Neutrophil (primary cell): ENCODE results near the gene UBALD1.
"Not testable (repeated sequence)": the region's sequence is repeated elsewhere in the genome, so short reads cannot be mapped to it uniquely, and the experiment has no call there.

Source experiments
- H3K27ac ChIP-seq: fragments of 200-600 bp; sonication (generic); 2 replicates; pipeline ENCODE4 v1.5.1; 2016; ENCODE audit warnings: mild to moderate bottlenecking, moderate library complexity
- H3K27me3 ChIP-seq: fragments of 200-600 bp; sonication (generic); 2 replicates; pipeline ENCODE4 v1.6.0; 2016; ENCODE audit warnings: mild to moderate bottlenecking
- H3K36me3 ChIP-seq: fragments of 200-600 bp; sonication (generic); 2 replicates; pipeline ENCODE4 v1.5.1; 2017
- H3K4me1 ChIP-seq, 2 experiments: fragments of 200-600 bp in 1 of 2; sonication (generic) in 1 of 2; 1 replicate in 1 of 2; 2 replicates in 1 of 2; pipeline versions ENCODE4 v1.5.1 to v1.6.1; 2013 to 2016; ENCODE audit warnings: low read depth in 1 of 2, low read length in 1 of 2, mild to moderate bottlenecking in 1 of 2, moderate library complexity in 1 of 2; ENCODE audit not compliant: control insufficient read depth in 1 of 2, insufficient read depth in 1 of 2
- H3K4me3 ChIP-seq, 2 experiments: fragments of 200-600 bp in 1 of 2; sonication (generic) in 1 of 2; 1 replicate in 1 of 2; 2 replicates in 1 of 2; pipeline ENCODE4 v1.5.1; 2013 to 2016; ENCODE audit warnings: low read depth in 1 of 2, low read length in 1 of 2, mild to moderate bottlenecking in 1 of 2, moderate library complexity in 1 of 2
- H3K9me3 ChIP-seq: fragments of 200-600 bp; sonication (generic); 2 replicates; pipeline ENCODE4 v1.5.1; 2016
- TF ChIP-seq, protein P1 (sequence below): fragments of 200-600 bp; sonication (generic); IDR thresholded peaks from 2 replicates; pipeline ENCODE4 v1.5.1; 2016; ENCODE audit warnings: antibody characterized with exemption

UBALD1 gene

GRCh38 chr16:4576008-4576407 lies 38.7 kb downstream of the UBALD1 start:
- no peaks in the 10 kb centered on the region for H3K36me3 ChIP-seq
- no peaks in the 10 kb centered on the region for H3K27me3 ChIP-seq
- no peak overlapping the region for H3K4me3 ChIP-seq
- H3K9me3 ChIP-seq = no peaks in the 10 kb centered on the region
- H3K4me1 ChIP-seq = peaks cover 0 to 8% of the 10 kb centered on the region in 2 experiments
- TF ChIP-seq, protein P1, sequence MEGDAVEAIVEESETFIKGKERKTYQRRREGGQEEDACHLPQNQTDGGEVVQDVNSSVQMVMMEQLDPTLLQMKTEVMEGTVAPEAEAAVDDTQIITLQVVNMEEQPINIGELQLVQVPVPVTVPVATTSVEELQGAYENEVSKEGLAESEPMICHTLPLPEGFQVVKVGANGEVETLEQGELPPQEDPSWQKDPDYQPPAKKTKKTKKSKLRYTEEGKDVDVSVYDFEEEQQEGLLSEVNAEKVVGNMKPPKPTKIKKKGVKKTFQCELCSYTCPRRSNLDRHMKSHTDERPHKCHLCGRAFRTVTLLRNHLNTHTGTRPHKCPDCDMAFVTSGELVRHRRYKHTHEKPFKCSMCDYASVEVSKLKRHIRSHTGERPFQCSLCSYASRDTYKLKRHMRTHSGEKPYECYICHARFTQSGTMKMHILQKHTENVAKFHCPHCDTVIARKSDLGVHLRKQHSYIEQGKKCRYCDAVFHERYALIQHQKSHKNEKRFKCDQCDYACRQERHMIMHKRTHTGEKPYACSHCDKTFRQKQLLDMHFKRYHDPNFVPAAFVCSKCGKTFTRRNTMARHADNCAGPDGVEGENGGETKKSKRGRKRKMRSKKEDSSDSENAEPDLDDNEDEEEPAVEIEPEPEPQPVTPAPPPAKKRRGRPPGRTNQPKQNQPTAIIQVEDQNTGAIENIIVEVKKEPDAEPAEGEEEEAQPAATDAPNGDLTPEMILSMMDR = no peak
- no peak overlapping the region for H3K27ac ChIP-seq

- H3K9me3 ChIP-seq = no peaks in the 10 kb centered on the region
- no peak overlapping the region for H3K4me3 ChIP-seq
- H3K27me3 ChIP-seq = no peaks in the 10 kb centered on the region
- H3K27ac ChIP-seq = no peak overlapping the region
- TF ChIP-seq, protein P1 = no peak
- no peaks in the 10 kb centered on the region for H3K36me3 ChIP-seq
- peaks cover 0 to 8% of the 10 kb centered on the region in 2 experiments for H3K4me1 ChIP-seq
Observed at GRCh38 chr16:4574919-4575705, 39.6 kb downstream of the UBALD1 start.

DNA sequence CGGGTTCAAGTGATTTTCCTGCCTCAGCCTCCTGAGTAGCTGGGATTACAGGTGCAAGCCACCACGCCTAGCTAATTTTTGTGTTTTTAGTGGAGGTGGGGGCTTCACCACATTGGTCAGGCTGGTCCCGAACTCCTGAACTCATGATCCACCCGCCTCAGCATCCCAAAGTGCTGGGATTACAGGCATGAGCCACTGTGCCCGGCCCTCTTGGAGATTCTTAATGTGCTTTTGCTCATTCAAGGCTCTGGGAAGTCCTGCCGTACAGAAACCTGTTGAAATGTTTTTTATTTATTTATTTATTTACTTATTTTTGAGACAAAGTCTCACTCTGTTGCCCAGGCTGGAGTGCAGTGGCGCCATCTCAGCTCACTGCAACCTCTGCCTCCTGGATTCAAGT lies 40.8 kb downstream of the UBALD1 start:
- H3K4me3 ChIP-seq, H3K36me3 ChIP-seq, H3K9me3 ChIP-seq, H3K4me1 ChIP-seq, H3K27ac ChIP-seq, H3K27me3 ChIP-seq: not testable (repeated sequence)

DNA sequence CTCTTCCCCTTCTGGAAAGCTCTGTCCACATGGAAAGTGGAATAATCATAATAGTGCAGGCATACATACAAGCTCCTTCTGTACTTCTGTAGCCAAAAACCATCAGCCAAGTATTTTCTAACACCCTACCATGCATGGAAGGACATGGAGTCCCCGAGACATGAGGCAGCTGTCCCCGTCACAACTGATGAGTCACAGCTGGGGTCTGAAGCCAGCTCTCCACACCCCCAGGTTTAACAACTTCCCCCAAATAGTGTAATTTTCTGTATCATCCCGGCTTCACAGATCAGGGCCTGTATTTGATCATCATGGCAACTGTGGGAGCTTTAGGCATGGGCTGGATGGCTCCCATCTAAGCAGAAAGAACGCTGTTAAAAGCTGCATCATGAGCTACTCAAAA lies 42.0 kb downstream of the UBALD1 start:
- Histone ChIP-seq H3K9me3 (no peaks in the 10 kb centered on the region), H3K27me3 (no peaks in the 10 kb centered on the region), H3K4me1 (peaks cover 0 to 8% of the 10 kb centered on the region in 2 experiments), H3K4me3 (no peak overlapping the region), H3K36me3 (no peaks in the 10 kb centered on the region), H3K27ac (no peak overlapping the region)
- TF ChIP-seq, protein P1 = no peak

- Histone ChIP-seq H3K36me3 (no peaks in the 10 kb centered on the region), H3K4me1 (peaks cover 0 to 8% of the 10 kb centered on the region in 2 experiments), H3K4me3 (no peak overlapping the region), H3K27me3 (no peaks in the 10 kb centered on the region), H3K9me3 (no peaks in the 10 kb centered on the region), H3K27ac (no peak overlapping the region)
- TF ChIP-seq, protein P1 = no peak
Observed at GRCh38 chr16:4570688-4571321, 43.9 kb downstream of the UBALD1 start.

- peaks cover 0 to 8% of the 10 kb centered on the region in 2 experiments for H3K4me1 ChIP-seq
- H3K27me3 ChIP-seq = no peaks in the 10 kb centered on the region
- TF ChIP-seq, protein P1 = no peak
- no peaks in the 10 kb centered on the region for H3K36me3 ChIP-seq
- H3K4me3 ChIP-seq = no peak overlapping the region
- no peak overlapping the region for H3K27ac ChIP-seq
- H3K9me3 ChIP-seq = no peaks in the 10 kb centered on the region
Observed at GRCh38 chr16:4570086-4570485, 44.6 kb downstream of the UBALD1 start.
